ENCODE results near the gene ITGB4.

DNA sequence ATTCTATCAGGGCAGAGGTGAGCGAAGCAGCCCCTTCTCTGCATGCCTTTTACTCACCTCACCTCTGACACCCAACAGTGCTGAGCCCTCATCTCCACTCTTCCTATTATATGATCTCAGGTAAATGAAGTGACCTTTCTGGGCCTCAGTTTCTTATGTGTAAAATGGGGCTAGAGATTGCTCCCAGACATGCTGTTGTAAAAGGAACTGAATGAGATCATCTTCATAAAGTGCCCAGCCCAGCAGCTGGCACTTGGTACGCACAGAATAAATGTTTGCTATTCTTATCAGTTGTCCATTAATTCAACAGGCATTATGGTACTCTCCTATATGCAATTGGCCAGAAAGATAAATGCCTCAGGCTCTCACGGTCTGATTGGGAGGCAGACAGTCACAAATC, 48.3 kb downstream of the ITGB4 start:
- TF ChIP-seq ESRRA (IDR thresholded peaks at IDR 0.05; ENCODE audit: borderline replicate concordance, low read length) (peak; percentile 63; the same call in 1 of the 2 replicates), POLR2A (IDR thresholded peaks at IDR 0.05; ENCODE audit: low read length) (no peak), PBX3 (IDR thresholded peaks at IDR 0.05) (no peak)
